ENCODE measurements around the gene PAK2.

DNA sequence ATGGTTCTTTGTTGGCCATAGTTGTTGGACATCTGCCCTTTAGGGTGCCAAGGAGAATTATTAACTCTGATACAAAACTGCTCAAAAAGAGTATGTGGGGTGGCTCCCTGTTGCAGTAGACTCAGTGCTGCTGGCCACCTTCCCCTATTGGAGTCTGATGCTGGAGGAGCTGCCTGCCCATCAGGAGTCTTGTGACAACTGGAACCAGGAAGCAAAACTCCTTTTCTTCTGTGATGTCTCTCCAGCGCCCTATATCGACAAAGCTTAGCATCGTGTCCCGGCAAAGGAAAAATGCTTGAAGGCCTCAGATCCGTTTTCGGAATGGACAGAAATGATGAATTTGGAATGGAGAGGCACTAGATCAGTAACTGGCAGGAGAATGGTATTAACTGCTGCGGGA lies 23.5 kb downstream of the PAK2 start:
- TF ChIP-seq CTCF (conservative IDR thresholded peaks at IDR 0.05; ENCODE audit: low read depth, low read length) = no peak
- TF ChIP-seq EZH2 (IDR thresholded peaks at IDR 0.05; ENCODE audit: low read length, unreplicated experiment) = no peak
- TF ChIP-seq EZH2phosphoT487 (IDR thresholded peaks at IDR 0.05; ENCODE audit: borderline replicate concordance, low read length) = no peak
